ENCODE data around the gene CNTN2.

GRCh38 chr1:205088341-205088740 is 45.3 kb downstream of the CNTN2 start:
- TF ChIP-seq CTCF (conservative IDR thresholded peaks at IDR 0.05) = no peak
- TF ChIP-seq EZH2 (IDR thresholded peaks at IDR 0.05; ENCODE audit: low read depth) = no peak

Measured in PC-9 (cell line).